ENCODE results near the gene SUPT4H1.

GRCh38 chr17:58370309-58370708 lies 18.3 kb upstream of the SUPT4H1 start:
- TF ChIP-seq, protein P1, sequence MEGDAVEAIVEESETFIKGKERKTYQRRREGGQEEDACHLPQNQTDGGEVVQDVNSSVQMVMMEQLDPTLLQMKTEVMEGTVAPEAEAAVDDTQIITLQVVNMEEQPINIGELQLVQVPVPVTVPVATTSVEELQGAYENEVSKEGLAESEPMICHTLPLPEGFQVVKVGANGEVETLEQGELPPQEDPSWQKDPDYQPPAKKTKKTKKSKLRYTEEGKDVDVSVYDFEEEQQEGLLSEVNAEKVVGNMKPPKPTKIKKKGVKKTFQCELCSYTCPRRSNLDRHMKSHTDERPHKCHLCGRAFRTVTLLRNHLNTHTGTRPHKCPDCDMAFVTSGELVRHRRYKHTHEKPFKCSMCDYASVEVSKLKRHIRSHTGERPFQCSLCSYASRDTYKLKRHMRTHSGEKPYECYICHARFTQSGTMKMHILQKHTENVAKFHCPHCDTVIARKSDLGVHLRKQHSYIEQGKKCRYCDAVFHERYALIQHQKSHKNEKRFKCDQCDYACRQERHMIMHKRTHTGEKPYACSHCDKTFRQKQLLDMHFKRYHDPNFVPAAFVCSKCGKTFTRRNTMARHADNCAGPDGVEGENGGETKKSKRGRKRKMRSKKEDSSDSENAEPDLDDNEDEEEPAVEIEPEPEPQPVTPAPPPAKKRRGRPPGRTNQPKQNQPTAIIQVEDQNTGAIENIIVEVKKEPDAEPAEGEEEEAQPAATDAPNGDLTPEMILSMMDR (IDR thresholded peaks at IDR 0.05; ENCODE audit: borderline replicate concordance, extremely low read depth, low read length, poor library complexity, severe bottlenecking), result no peak
- TF ChIP-seq EZH2 (IDR thresholded peaks at IDR 0.05; ENCODE audit: borderline replicate concordance, low read depth, low read length, severe bottlenecking), result no peak
